Stomach (tissue), 9 donors: ENCODE results near the gene NR4A3. TPM values are rescaled to one million over a fixed set of nuclear protein-coding genes. Genes with fewer than 3 reads are reported as not detected.

Source experiments
- DNase-seq, 2 donors: peaks; one replicate each; pipeline versions ENCODE4 v3.0.0 to v3.0.0-alpha.2; 2013 to 2019
- H3K27ac ChIP-seq, 5 donors: fragments of 200-600 bp in 4 of 5; sonication (generic) in 4 of 5; one replicate each; pipeline ENCODE4 v1.5.1; 2013 to 2019; ENCODE audit warnings: mild to moderate bottlenecking in 1 of 5, moderate library complexity in 1 of 5
- H3K27me3 ChIP-seq, 3 donors: fragments of 200-600 bp; sonication (generic); one replicate each; pipeline ENCODE4 v1.5.1; 2017 to 2019; ENCODE audit warnings: mixed run types in 1 of 3
- H3K36me3 ChIP-seq, 4 donors: fragments of 200-600 bp; sonication (generic); 1 replicate in 3 of 4; 2 replicates in 1 of 4; pipeline ENCODE4 v1.5.1; 2016 to 2019
- H3K4me1 ChIP-seq, 4 donors: fragments of 200-600 bp; sonication (generic); one replicate each; pipeline ENCODE4 v1.5.1; 2016 to 2019
- H3K4me3 ChIP-seq, 4 donors: fragments of 200-600 bp; sonication (generic) in 3 of 4; one replicate each; pipeline ENCODE4 v1.5.1; 2016 to 2019; ENCODE audit warnings: mild to moderate bottlenecking in 1 of 4
- H3K9me3 ChIP-seq, 4 donors: fragments of 200-600 bp; sonication (generic); one replicate each; pipeline ENCODE4 v1.5.1; 2016 to 2019
- CTCF ChIP-seq, 7 experiments: fragments of 450-650 bp in 4 of 7; fragments of 200-600 bp in 3 of 7; sonication (generic) in 3 of 7; IDR thresholded peaks; one replicate each; pipeline ENCODE4 v1.5.1; 2016 to 2019; ENCODE audit warnings: antibody characterized with exemption in 7 of 7, control low read depth in 2 of 7, mild to moderate bottlenecking in 1 of 7
- EP300 ChIP-seq: sonication (generic); formaldehyde crosslinking; IDR thresholded peaks from one replicate; pipeline ENCODE4 v1.6.1; 2017; ENCODE audit warnings: antibody characterized with exemption
- POLR2A ChIP-seq, 4 donors: fragments of 450-650 bp; IDR thresholded peaks; one replicate each; pipeline ENCODE4 v1.6.1; 2016; ENCODE audit warnings: antibody characterized with exemption in 4 of 4, control low read depth in 2 of 4, mild to moderate bottlenecking in 1 of 4, moderate library complexity in 1 of 4
- POLR2AphosphoS5 ChIP-seq, 3 donors: sonication (generic); formaldehyde crosslinking; IDR thresholded peaks; one replicate each; pipeline ENCODE4 v1.6.1; 2016; ENCODE audit warnings: antibody characterized with exemption in 3 of 3
- WGBS, 5 donors: extraction: QIAGEN DNeasy Blood & Tissue Kit in 3 of 5; methylation state at CpG; one replicate each; pipeline versions ENCODE4 v1.1.5 to v1.1.7; 2013 to 2018; 5-methylcytosine and 5-hydroxymethylcytosine counted together
- intact Hi-C: fragments of 100-400 bp; cut with DNase I; formaldehyde crosslinking; loops from one replicate; pipeline ENCODE4 v1.15.1; 2023; ENCODE audit warnings: low total_unique reads
- polyA plus RNA-seq, 3 donors: library from polyadenylated mRNA; stranded (reverse); fragments of 200-250 nt; gene quantifications; one replicate each; pipeline ENCODE4 v1.2.3, GENCODE V29; 2013
- total RNA-seq, 5 donors: library from RNA; depleted of rRNA; stranded (reverse); fragments of >200 nt; gene quantifications; one replicate each; pipeline versions ENCODE4 v1.1.0 to v1.2.3, GENCODE V29; 2014 to 2016
- donor health status: healthy with polysubstance abuse.
- donor health status: Bipolar disorder and iron deficiency.
- donor health status: healthy.

The NR4A3 gene
- total and polyA plus RNA-seq, 8 donors, result 0.58 to 51.8 (median 3.2) TPM

- intact Hi-C loops, result no loop called here
- peaks cover 17 to 53% (median 45%) of the 10 kb centered on the region in 4 donors for H3K4me1 ChIP-seq
- peak in 1 of 2 donors; percentile 28 for DNase-seq
- H3K4me3 ChIP-seq, result peak overlapping the region; percentile 71 to 95 (median 81)
- 45 to 69% (median 63%) methylated on average over 44 of the region's 44 CpGs for WGBS, 5 donors
- no peaks in the 10 kb centered on the region for H3K9me3 ChIP-seq
- no peak overlapping the region for H3K27ac ChIP-seq
- no peak for TF ChIP-seq EP300
- TF ChIP-seq CTCF (IDR thresholded peaks at IDR 0.05), result no peak
- TF ChIP-seq POLR2A (IDR thresholded peaks at IDR 0.05), result no peak
- TF ChIP-seq POLR2AphosphoS5 (IDR thresholded peaks at IDR 0.05), result no peak
- peaks cover 0 to 75% (median 30%) of the 10 kb centered on the region in 3 donors for H3K27me3 ChIP-seq
- H3K36me3 ChIP-seq, result peaks cover 0 to 9% (median 0%) of the 10 kb centered on the region in 4 donors
Measured at GRCh38 chr9:99825172-99826046, 3.7 kb downstream of the NR4A3 start.

- intact Hi-C loops, result no loop called here
- TF ChIP-seq EP300 (no peak), CTCF (IDR thresholded peaks at IDR 0.05) (no peak), POLR2A (IDR thresholded peaks at IDR 0.05) (no peak), POLR2AphosphoS5 (IDR thresholded peaks at IDR 0.05) (no peak)
- no peaks in the 10 kb centered on the region for H3K9me3 ChIP-seq
- H3K36me3 ChIP-seq, result peaks cover 0 to 9% (median 0%) of the 10 kb centered on the region in 4 donors
- no peak overlapping the region for H3K4me3 ChIP-seq
- 80 to 93% (median 90%) methylated on average over 3 of the region's 3 CpGs for WGBS, 5 donors
- H3K27ac ChIP-seq, result no peak overlapping the region
- peaks cover 17 to 47% (median 39%) of the 10 kb centered on the region in 4 donors for H3K4me1 ChIP-seq
- no peak for DNase-seq
- H3K27me3 ChIP-seq, result peaks cover 0 to 75% (median 30%) of the 10 kb centered on the region in 3 donors
Measured at GRCh38 chr9:99826579-99826978, 4.9 kb downstream of the NR4A3 start.

GRCh38 chr9:99827244-99827643, 5.6 kb downstream of the NR4A3 start:
- peaks cover 0 to 72% (median 30%) of the 10 kb centered on the region in 3 donors for H3K27me3 ChIP-seq

More at GRCh38 chr9:99827244-99827643, 5.6 kb downstream of the NR4A3 start:
- peaks cover 17 to 43% (median 37%) of the 10 kb centered on the region in 4 donors for H3K4me1 ChIP-seq
- no peak for DNase-seq
- WGBS, 5 donors, result 75 to 87% (median 80%) methylated on average over 2 of the region's 2 CpGs
- H3K36me3 ChIP-seq, result peaks cover 0 to 9% (median 0%) of the 10 kb centered on the region in 4 donors
- H3K4me3 ChIP-seq, result no peak overlapping the region
- no peak overlapping the region for H3K27ac ChIP-seq
- no peaks in the 10 kb centered on the region for H3K9me3 ChIP-seq
- TF ChIP-seq CTCF (IDR thresholded peaks at IDR 0.05) (no peak), EP300 (no peak), POLR2A (IDR thresholded peaks at IDR 0.05) (no peak), POLR2AphosphoS5 (IDR thresholded peaks at IDR 0.05) (no peak)
- intact Hi-C loops, result no loop called here
